Measurements from ENCODE around the gene RIN1. TPM values are rescaled to one million over a fixed set of nuclear protein-coding genes. Genes with fewer than 3 reads are reported as not detected.

Gene RIN1
- total RNA-seq, 2 donors from 2014 or later = 2.2 to 2.6 TPM

DNA sequence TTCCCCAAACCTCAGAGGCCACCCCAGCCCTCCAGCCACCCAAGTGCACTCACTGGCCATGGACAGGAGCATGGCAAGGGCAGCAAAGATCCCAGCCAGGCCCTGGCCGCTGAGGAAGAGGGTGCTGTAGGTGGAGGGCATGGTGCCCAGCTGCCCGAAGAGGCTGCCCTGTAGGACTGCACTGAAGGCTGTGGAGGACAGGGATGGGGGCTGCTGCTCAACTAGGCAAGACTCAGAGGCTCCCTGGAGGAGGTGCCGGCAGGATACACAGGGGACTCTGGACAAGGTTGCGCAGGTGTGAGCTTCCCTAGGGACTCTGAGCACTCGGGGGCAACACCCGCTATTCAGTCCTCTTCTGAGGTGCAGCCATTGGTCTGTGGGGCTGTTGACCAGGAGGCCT, 32.2 kb upstream of the RIN1 start:
- H3K36me3 Mint-ChIP-seq (ENCODE audit: low read depth) = peaks cover 52% of the 10 kb centered on the region
- H3K9me3 Mint-ChIP-seq = no peaks in the 10 kb centered on the region
- no peak overlapping the region for H3K4me3 Mint-ChIP-seq
- no peaks in the 10 kb centered on the region for H3K27me3 Mint-ChIP-seq (ENCODE audit: insufficient read depth)
- Histone ChIP-seq H3K27me3 (ENCODE audit: control insufficient read depth, insufficient read depth, low read length, poor library complexity, severe bottlenecking) (no peaks in the 10 kb centered on the region), H3K4me3 (ENCODE audit: low read length) (no peak overlapping the region), H3K36me3 (ENCODE audit: control insufficient read depth, insufficient read depth, low read length) (peaks cover 44% of the 10 kb centered on the region), H3K4me1 (ENCODE audit: control insufficient read depth, insufficient read depth, low read length) (no peaks in the 10 kb centered on the region), H3K27ac (ENCODE audit: low read depth, low read length) (no peak overlapping the region), H3K9ac (ENCODE audit: extremely low read depth, low read length, poor library complexity, severe bottlenecking) (no peak overlapping the region), H3K9me3 (ENCODE audit: control insufficient read depth, low read length) (no peaks in the 10 kb centered on the region)
- TF ChIP-seq, protein P1, sequence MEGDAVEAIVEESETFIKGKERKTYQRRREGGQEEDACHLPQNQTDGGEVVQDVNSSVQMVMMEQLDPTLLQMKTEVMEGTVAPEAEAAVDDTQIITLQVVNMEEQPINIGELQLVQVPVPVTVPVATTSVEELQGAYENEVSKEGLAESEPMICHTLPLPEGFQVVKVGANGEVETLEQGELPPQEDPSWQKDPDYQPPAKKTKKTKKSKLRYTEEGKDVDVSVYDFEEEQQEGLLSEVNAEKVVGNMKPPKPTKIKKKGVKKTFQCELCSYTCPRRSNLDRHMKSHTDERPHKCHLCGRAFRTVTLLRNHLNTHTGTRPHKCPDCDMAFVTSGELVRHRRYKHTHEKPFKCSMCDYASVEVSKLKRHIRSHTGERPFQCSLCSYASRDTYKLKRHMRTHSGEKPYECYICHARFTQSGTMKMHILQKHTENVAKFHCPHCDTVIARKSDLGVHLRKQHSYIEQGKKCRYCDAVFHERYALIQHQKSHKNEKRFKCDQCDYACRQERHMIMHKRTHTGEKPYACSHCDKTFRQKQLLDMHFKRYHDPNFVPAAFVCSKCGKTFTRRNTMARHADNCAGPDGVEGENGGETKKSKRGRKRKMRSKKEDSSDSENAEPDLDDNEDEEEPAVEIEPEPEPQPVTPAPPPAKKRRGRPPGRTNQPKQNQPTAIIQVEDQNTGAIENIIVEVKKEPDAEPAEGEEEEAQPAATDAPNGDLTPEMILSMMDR (conservative IDR thresholded peaks at IDR 0.05) = no peak
- peak overlapping the region; percentile 19 for H3K27ac Mint-ChIP-seq
- DNase-seq = no peak
- 92 to 100% methylated on average over 4 to 6 of the region's 6 CpGs for WGBS, 2 experiments (ENCODE audit: insufficient coverage in 1 of 2, insufficient read length in 1 of 2)
- peaks cover 18% of the 10 kb centered on the region for H3K4me1 Mint-ChIP-seq

DNA sequence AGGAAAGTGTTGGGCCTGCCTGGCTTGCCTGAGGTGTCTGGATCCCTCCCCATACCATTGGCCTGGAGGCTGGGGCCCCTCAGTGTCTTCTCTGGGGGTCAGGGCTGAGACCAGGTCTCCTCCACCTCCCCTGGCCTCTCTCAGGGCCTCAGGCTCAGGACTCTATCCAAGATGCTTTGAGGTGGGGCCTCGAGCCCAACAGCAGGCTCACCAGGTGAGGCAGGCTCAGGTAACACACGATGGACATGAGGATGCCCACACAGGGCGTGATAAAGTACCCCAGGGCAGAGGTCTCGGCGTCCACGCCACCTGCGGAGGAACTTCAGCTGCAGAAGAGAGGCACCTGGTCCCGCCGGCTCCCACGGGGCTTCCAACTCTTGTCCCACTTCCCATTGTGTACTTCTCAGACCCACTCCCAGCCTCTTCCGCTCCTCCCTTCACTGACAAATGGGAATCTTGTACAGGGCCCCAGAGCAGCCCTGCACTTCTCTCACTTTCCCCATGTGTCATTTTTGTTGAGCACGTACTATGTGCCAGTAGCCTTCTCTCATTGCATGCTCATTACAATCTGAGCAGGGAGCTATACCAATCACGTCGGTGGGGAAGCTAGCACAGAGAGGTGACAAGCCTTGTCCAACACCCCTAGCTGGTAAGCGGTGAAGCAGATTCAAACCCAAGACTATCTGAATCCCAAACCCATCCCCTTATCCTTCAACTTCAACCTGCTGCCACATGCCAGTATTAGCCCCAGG, 31.5 kb upstream of the RIN1 start:
- Histone ChIP-seq H3K4me3 (ENCODE audit: low read length) (no peak overlapping the region), H3K9ac (ENCODE audit: extremely low read depth, low read length, poor library complexity, severe bottlenecking) (no peak overlapping the region), H3K27me3 (ENCODE audit: control insufficient read depth, insufficient read depth, low read length, poor library complexity, severe bottlenecking) (no peaks in the 10 kb centered on the region), H3K9me3 (ENCODE audit: control insufficient read depth, low read length) (no peaks in the 10 kb centered on the region), H3K4me1 (ENCODE audit: control insufficient read depth, insufficient read depth, low read length) (no peaks in the 10 kb centered on the region), H3K27ac (ENCODE audit: low read depth, low read length) (no peak overlapping the region), H3K36me3 (ENCODE audit: control insufficient read depth, insufficient read depth, low read length) (peaks cover 51% of the 10 kb centered on the region)
- Mint-ChIP-seq H3K27ac (peak overlapping the region; percentile 19), H3K9me3 (no peaks in the 10 kb centered on the region), H3K4me3 (no peak overlapping the region), H3K4me1 (peaks cover 13% of the 10 kb centered on the region), H3K36me3 (ENCODE audit: low read depth) (peaks cover 52% of the 10 kb centered on the region), H3K27me3 (ENCODE audit: insufficient read depth) (no peaks in the 10 kb centered on the region)
- TF ChIP-seq, protein P1 (conservative IDR thresholded peaks at IDR 0.05) = no peak
- no peak for DNase-seq
- WGBS, 2 experiments (ENCODE audit: insufficient coverage in 1 of 2, insufficient read length in 1 of 2) = 95 to 96% methylated on average over 15 of the region's 15 CpGs

DNA sequence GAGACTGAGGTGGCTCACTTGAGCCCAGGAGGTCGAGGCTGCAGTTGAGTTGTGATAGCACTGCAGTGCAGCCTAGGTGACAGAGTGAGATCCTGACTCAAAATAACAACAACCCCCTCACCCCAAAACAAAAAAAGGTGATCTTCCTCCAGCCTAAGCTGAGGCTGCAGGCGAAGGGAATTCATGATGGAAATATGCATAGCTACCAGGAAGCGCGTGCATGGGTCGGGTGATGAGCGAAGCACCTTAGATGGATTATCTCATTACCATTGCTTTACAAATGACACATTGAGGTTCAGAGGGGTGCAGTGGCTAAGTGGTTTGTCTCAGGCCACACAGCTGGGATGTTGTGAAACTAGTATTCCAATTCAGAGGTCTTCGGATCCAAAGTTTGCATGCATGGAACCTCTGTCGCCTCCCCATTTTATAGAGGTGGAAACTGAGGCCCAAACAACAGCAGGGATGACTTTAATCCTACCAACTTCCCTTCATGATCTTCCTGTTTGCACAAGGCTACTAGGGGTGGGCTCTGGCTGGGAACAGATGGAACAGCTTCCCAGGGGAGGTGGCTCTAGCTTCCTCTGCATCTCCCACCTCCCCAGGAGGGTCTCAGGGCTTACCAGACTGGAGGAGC, 30.7 kb upstream of the RIN1 start:
- H3K4me1 Mint-ChIP-seq = peaks cover 12% of the 10 kb centered on the region
- H3K36me3 Mint-ChIP-seq (ENCODE audit: low read depth) = peaks cover 57% of the 10 kb centered on the region
- H3K4me1 ChIP-seq (ENCODE audit: control insufficient read depth, insufficient read depth, low read length) = no peaks in the 10 kb centered on the region
- no peak overlapping the region for H3K9ac ChIP-seq (ENCODE audit: extremely low read depth, low read length, poor library complexity, severe bottlenecking)
- WGBS, 2 experiments (ENCODE audit: insufficient coverage in 1 of 2, insufficient read length in 1 of 2) = 91 to 94% methylated on average over 6 to 8 of the region's 8 CpGs
- H3K27ac ChIP-seq (ENCODE audit: low read depth, low read length) = no peak overlapping the region
- H3K9me3 Mint-ChIP-seq = no peaks in the 10 kb centered on the region
- H3K4me3 ChIP-seq (ENCODE audit: low read length) = no peak overlapping the region
- no peaks in the 10 kb centered on the region for H3K9me3 ChIP-seq (ENCODE audit: control insufficient read depth, low read length)
- H3K27ac Mint-ChIP-seq = no peak overlapping the region
- H3K27me3 ChIP-seq (ENCODE audit: control insufficient read depth, insufficient read depth, low read length, poor library complexity, severe bottlenecking) = no peaks in the 10 kb centered on the region
- TF ChIP-seq, protein P1 (conservative IDR thresholded peaks at IDR 0.05) = no peak
- no peak for DNase-seq
- peaks cover 58% of the 10 kb centered on the region for H3K36me3 ChIP-seq (ENCODE audit: control insufficient read depth, insufficient read depth, low read length)
- H3K27me3 Mint-ChIP-seq (ENCODE audit: insufficient read depth) = no peaks in the 10 kb centered on the region
- H3K4me3 Mint-ChIP-seq = no peak overlapping the region

Measured in endodermal cell (in vitro differentiated cells).